ENCODE data around the gene ITIH3.

The ITIH3 gene

DNA sequence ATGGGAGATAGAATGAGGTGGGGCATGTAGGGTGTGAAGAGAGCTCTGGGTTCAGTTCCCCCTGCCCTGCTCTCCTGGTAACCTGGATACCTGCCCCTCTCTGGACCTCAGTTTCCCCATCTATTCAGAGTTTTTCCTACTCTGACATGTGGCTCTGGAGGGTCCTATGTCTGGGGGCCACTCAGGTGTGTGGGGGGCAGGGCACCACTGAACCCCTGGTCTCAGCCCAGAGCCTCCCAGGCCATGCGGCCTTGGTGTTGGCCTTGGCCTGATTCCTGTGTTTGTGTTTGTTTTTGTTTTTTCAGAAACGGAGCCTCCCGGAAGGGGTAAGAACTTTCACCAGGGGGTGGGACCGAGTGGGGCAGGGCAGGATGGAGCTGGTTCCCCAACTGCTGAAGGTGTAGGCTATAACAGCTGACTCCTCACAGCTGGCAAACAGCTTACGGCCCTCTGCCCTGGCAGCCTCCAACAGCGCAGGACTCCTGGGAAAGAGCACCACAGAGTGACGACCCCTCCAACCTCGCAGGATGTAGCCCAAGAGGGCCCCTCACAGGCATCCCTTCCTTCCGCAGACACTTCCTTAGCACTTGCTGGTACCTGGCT lies 803 bp downstream of the ITIH3 start:
- DNase-seq (ENCODE audit: low read depth) = no peak

DNA sequence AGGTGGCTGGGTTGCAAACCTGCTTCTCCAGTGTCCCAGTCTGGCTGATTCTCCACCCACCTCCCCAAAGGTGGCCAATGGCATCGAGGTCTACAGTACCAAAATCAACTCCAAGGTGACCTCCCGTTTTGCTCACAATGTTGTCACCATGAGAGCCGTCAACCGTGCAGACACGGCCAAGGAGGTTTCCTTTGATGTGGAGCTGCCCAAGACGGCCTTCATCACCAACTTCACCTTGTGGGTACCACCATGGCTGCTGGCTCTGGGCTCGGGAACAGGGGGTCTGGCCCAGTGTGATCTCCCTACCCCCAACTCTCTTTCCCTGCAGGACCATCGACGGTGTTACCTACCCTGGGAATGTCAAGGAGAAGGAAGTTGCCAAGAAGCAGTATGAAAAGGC lies 1.8 kb downstream of the ITIH3 start:
- DNase-seq (ENCODE audit: low read depth) = no peak

DNA sequence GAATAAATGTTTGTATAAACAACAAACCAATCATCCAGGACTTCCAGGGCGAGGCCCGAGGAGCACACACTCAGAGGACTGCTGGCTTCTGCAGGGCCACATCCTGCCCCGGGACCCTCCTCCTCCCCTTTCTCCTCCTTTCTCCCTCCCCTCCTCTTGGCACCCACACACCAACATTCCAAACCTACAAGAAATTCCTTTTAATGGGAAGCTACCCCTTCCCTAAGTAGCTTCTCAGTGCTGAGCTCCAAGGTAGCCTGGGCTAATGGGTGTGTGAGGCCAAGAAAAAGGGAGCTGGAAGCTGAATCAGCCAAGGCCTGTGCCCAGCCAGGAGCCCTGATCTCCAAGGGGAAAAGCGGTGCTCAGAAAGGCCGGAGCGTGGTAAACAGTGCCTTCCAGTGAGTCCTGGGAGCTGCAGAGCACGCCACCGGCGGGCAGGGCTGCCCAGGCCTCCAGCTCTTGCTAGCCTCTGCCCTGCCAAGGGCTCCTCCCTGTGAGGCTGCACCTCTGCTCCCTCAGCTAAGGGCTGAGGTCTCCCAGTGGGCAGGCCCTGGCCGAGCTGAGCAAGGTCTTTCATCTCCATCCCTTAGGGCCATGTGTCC lies 3.9 kb downstream of the ITIH3 start:
- DNase-seq (ENCODE audit: low read depth) = no peak

DNA sequence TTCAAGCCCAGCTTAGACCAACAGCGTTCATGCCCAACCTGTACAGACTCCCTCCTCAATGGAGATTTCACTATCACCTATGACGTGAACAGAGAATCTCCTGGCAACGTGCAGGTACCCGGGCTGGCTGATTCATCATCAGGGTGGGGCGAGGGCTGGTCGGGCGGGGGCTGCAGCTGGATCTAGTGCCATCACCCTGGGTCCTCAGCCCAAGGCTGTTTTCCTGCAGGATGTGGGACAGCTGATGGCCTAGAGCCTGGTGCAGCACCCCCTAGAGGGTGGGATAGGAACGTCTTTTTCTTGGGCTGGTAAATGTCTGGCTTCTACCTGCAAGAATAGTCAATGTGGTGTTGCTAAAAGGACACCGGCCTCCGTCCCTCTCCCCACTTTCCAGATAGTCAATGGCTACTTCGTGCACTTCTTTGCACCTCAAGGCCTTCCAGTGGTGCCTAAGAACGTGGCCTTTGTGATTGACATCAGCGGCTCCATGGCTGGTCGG lies 4.4 kb downstream of the ITIH3 start:
- peak; percentile 11 for DNase-seq (ENCODE audit: low read depth)

DNA sequence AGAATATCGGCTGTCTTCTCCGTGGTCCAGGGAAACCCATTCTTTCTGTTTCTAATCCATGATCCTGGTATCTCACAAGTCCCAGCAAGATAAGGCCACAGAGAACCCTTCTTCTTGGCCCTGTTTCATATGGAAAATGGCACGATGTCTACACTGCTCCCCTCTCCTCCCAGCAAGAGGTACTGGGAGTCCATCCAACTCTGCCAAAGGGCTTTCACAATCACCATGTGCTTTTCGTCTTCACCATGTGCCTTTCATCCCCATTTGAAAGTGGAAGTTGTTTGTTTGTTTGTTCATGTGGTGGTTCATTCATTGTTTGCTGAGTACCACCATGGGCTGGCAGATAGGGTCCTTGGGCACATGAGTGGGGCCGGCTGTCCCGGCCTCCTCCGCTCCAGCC lies 5.5 kb downstream of the ITIH3 start:
- peak; percentile 23 for DNase-seq (ENCODE audit: low read depth)

DNA sequence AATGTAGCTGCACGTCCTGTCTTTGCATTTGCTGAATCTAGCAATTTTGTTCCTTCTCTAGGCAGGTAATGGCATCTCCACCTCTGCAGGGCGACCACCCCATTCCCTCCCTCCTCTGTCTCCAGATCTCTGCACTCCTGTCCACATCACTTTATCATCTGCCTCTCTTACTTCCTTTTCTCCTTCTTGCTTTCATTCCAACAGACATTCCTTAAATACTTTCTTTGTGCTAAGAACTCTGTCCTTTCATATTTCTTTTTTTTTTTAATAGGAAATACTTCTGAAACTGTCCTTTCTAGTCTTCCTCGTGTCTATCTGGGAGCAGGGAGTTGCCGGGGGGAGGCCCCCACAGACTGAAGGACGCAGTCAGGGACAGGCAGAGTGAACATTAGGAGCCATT lies 7.2 kb downstream of the ITIH3 start:
- DNase-seq (ENCODE audit: low read depth) = peak; percentile 15

DNA sequence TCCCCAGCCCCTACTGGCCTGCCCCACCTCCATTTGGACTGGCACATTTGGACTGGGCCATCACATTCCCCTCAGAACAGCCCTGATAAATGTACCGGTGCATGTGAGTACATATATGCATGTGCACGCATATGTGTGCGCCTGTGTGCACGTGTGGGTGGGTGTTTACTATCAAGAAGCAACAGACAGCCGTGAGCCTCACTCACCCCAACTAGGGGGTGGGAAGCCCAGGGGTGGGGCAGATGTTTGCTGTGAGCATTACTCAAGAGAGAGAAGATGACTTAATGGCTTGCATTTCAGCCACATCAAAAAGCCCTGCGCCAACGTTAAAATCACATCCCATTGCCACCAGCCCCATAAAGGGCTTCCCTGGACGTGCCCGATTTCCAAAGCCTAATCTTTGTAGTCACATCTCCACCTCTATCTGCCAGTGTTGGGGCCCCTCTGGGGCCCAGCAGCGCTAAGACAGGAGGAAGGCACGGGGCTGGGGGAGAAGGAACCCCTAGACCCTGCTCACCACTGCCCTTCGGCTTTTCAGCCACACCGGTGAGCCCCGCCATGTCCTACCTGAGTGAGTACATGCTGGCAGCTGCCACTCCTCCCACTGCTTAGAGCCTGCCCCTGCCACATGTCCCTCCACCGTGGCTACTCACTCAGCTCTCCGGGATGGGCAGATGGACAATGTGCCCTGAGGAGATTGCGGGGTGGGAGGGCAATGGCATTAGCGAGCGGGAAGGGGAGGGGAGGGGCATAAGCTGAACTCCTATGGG lies 10.9 kb downstream of the ITIH3 start:
- DNase-seq (ENCODE audit: low read depth) = no peak

DNA sequence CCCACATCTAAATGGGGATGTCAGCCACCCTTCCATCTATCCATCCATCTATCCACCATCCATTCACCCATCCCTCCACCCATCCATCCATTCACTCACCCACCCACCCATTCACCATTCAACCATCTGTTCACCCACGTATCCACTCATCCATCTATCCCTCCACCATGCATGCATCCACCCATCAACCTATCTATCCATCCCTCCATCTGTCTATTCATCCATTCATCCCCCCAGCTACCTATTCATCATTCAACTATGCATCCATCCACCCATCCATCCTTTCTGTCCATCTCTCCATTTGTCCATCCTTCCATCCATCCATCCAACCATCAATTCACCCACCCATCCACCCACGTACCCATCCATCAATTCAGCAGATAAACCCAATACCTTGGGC lies 14.6 kb downstream of the ITIH3 start:
- DNase-seq (ENCODE audit: low read depth) = no peak

DNA sequence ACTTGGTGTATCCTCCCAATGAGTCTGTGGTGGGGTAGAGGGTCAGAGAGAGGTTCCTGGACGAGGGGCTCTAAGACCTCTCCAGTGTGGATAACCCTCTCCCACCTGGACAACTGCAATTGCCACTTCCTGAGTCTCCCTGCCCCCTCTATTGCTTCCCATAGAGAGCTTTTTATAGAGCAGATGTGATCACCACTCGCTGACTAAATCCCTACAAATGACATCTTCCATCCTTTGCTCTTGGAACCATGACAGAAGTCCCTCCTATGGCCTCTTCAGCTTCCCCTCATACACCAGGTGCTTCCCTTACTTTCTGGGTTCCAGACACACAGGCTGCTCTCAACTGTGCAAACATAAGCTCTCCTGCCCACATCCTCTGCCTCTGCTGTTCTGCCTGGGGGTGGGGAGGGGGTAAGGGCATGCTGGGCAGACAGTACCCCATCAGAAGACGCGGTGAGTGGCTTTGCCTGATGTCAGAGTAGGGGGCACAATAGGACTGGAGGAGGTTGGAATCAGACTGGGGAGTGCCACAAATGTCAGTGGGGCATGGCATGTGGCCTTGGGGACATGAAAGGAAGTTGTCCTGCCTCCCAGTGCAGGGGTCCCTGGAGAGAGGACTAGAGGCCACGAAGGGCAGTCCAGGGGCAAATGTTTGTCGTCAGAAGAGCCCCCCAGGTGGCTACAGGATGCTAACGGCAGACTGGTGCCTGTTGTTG lies 15.2 kb downstream of the ITIH3 start:
- DNase-seq (ENCODE audit: low read depth) = no peak

DNA sequence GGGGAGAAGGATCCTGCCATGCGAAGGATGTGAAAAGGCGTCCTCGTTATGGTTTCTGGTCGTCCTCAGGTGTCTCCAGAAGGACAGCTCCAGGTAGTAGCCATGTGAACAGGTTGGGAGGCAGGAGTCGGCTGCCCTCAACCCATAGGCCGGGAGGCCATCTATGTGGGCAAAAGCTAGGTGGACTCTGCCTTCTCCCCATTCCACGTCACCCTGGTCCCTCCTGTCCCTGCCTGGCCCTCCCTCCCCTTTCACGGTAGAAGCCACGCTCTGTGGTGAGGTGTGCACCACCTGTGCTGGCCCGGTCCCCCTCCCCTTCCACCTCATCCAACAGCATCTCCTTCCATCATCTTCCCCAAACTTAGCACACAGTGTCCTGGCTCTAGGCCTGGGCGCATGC lies 16.3 kb downstream of the ITIH3 start:
- DNase-seq (ENCODE audit: low read depth) = no peak

DNA sequence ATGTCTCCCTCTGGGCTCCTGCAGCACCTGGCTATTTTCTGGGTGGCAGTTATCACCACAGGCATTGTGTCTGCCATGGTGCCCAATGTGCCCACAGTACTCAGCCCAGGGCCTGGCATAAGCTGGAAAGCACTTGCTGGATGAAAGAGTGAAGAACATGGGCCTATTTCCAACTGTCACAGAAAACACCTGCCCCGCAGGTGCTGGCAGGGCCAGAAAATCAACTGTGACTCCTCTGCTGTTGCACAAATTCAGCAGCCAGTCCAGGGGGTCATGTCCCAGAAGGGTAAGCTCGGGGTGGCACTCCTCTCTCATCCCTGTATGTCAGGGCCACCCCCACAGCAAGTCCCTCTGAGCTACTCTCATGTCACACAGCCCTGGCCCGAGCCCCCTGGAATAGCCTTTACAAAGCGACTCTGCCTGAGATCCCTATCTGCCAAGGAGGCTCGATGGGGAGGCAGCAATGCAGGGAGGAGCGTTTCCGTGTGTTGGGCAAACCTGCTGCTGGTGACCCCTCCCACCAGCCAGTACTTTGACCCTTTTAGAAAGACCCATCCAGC lies 16.9 kb downstream of the ITIH3 start:
- no peak for DNase-seq (ENCODE audit: low read depth)

DNA sequence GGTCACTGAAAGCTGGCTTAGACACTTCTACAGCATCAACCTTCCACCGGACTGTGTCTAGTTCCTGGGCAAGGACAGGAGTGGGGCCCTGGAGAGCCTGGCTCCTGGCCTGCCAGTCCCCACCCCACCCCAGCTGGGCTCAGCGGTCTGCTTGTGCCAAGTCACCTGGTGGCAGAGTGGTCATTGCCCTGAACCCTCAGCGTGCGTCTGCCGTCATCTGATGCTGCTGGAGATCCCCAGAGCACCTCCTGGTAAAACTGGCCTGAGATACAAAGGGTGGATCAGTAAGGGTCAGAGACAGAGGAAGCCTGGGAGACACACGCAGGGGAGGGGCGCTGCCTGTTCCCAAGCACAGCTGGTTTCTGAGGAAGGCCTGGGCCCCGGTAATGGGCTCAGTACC lies 19.2 kb downstream of the ITIH3 start:
- DNase-seq (ENCODE audit: low read depth) = no peak

DNA sequence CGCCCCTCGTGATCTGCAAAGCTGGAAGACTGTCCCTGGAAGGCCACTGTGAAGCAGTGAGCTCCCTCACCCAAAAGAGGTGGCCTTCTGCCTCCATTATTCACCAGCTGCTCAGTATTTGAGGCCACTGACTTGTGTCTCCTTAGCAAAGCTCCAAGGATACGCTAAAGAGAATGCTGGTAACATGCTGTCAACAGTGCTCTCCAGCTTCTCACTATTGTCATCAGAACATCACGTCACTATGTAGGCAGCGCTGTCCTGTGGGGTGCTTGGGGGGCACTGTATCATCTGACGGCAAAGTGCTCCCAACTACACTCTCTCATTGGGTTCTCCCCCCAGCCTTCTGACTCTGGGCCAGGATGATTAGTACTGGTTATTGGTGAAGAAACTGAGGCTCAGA lies 21.6 kb downstream of the ITIH3 start:
- no peak for DNase-seq (ENCODE audit: low read depth)

DNA sequence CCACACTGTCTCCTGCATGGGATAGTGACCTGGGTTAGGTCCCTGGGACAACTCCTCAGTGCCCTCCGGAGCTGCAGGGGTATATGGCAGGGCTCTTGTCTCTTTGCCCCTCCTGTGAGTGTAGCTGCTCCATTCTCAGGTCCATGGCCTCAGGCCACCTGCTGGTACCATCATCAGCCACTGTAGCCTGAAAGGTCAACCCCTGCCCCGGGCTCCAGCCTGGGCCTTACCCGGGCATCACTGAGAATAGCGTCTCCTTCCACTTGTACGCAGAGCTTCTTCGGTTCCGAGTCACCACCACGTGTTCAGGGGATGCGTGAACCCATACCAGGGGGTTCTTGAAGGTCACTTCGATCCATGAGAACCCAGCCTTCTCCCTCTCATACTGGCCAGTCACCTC lies 22.1 kb downstream of the ITIH3 start:
- no peak for DNase-seq (ENCODE audit: low read depth)

DNA sequence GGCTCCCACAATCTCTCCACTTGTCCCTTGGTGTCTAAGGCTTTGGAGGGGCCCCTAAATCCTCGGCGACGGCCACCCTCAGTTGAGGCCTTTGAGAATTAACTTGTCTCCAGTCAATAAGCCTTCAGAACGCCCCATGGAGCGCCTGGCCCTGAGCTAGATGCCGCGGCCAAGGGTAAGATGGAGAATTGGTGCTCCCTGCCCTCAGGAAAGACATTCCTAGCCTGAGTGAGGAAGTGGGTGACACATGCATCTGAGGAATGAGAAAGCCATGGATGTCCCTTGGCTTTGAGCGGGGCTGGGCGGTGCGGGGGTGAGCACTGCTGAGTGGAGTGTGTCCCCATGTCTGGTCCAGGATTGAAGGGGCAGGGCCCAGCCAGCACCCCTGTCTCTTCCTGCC lies 22.6 kb downstream of the ITIH3 start:
- DNase-seq (ENCODE audit: low read depth) = no peak

DNA sequence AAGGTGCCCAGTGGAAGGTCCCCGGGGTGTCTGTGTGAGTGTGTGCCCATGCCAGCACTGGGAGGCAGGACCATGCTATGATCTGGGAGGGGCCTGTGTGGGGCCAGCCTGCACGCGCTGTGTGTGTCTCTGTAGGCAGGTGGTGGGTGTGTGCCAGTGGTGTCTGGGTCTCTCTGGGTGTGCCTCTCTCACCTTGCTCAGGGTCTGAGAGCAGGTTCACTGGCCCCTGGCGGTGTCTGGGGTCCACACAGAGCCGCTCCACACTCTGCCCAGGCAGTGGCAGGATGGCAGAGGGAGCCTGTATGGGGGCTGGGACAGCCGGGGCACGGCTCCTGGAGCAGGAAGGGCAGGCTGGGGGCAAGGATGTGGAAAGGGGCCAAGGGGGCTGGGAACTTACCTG lies 23.3 kb downstream of the ITIH3 start:
- no peak for DNase-seq (ENCODE audit: low read depth)

DNA sequence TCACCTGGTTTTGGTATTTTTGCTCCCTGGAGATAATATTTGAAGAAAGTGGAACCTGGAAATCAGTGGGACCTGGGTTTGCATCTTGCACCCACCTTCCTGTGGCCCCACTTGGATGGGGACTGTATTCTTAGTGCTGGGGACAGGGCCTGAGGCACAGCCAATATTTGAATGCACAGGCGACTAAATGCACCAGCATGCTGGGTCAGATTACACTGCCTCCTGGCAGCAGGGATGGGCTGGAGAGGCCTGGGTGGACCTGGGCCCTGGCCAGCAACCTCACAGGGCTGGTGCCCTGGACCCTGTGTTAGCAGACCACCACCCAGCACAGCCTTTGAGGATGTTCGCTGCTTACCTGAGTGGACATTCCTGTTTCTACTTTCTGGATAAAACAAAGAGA lies 25.3 kb downstream of the ITIH3 start:
- no peak for DNase-seq (ENCODE audit: low read depth)

DNA sequence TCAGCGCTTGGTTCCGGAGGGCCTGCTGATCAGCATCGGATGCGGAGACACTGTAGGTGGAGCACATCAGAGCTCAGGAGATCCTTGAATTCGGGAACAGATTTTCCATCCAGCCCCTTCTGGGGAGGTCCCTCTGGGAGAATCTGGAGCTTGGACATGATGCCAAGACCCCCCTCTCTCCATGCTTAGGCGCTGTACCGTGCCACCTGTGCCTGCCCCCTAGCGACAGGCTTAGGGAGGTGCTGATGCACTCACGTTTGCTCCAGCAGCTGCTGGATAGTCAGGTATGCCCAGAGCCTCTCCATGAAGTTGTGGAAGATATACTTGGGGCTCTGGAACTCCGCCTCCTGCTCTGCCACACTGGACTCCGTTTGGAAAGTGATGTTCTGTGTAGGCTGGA lies 26.1 kb downstream of the ITIH3 start:
- peak; percentile 35 for DNase-seq (ENCODE audit: low read depth)

DNA sequence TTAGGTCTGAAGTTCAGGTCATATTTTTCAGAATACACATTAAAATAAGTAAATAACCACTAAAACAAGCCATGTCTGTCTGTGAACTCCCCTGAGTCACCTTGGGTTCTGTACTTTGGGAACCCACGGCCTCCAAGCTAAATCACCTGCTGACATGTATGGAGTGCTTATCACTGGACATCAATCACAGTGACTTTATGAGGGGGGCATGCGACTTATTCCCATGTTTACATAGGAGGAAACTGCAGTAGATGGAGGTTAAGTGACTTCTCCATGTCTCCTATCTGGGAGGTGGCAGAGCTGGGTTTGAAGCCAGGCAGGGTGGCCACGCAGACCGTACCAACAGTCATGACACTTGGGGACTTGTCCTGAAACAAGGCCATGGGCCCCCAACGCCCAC lies 27.8 kb downstream of the ITIH3 start:
- DNase-seq (ENCODE audit: low read depth) = no peak

DNA sequence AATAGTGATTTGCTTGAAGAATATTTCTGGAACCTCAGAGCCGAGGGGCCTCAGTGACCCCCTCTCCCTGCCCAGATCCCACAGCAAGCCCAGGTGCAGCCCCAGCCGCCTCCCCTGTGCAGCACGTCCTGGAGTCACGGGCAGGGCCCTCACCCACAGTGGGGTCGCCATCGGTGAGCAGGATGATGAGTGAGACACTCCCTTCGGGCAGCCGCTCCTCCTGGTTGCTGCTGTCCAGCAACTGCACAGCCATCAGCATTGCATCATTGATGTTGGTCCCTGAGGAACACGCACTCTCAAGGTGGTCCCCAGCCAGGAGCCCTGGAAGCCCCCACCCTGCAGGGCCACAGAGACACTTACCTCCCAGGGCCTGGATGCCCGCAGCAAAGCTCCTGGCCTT lies 29.4 kb downstream of the ITIH3 start:
- no peak for DNase-seq (ENCODE audit: low read depth)

DNA sequence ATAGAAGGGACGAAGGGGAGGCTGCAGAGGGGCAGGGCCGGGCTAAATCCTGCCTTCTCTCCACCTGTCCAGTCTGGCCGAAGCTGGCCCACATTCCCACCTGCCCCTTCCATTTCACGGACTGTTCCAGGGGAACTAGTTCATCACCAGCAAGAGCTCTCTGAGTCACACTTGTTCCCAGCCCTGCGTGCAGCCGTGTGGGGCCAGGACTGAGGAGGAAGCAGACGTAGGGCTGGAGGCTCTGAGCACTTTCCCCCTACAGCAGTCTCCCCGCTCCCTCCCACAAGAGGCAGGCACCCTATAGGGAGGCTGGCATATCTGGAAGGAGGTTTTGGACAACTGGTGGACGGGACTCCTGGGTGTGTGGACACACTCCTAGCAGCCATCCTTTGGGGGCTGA lies 32.8 kb downstream of the ITIH3 start:
- DNase-seq (ENCODE audit: low read depth) = peak; percentile 52

DNA sequence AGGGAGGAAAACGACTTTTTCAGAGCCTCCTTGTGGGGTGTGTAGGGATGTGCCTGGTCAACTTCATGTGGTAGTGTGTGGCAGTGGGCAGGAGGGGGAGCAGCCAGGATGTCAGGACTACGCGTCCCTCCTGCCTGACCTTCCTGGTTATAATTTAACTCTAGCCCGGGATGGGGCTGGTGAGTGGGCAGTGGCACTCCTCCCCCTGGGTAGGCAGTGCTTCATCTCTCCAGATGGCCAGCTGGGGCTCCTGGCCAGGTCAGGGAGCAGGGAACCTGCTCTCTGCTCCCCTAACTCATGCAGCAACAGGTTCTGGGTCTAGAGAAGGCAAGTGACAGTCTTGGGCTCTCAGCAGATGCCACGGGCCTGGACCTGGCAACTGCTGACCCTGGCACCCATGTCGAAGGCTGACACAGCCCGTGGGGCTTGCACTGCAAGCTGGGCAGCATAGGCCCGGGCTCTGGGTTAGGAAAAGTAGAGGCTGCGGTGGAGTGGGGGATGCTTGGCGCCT lies 33.3 kb downstream of the ITIH3 start:
- DNase-seq (ENCODE audit: low read depth) = no peak

All from iris pigment epithelial cell (primary cell).